ENCODE data around the gene ARHGAP22. TPM values are rescaled to one million over a fixed set of nuclear protein-coding genes. Genes with fewer than 3 reads are reported as not detected.

Gene ARHGAP22
- total RNA-seq, 1 experiment from 2014 or later = 0.53 TPM

DNA sequence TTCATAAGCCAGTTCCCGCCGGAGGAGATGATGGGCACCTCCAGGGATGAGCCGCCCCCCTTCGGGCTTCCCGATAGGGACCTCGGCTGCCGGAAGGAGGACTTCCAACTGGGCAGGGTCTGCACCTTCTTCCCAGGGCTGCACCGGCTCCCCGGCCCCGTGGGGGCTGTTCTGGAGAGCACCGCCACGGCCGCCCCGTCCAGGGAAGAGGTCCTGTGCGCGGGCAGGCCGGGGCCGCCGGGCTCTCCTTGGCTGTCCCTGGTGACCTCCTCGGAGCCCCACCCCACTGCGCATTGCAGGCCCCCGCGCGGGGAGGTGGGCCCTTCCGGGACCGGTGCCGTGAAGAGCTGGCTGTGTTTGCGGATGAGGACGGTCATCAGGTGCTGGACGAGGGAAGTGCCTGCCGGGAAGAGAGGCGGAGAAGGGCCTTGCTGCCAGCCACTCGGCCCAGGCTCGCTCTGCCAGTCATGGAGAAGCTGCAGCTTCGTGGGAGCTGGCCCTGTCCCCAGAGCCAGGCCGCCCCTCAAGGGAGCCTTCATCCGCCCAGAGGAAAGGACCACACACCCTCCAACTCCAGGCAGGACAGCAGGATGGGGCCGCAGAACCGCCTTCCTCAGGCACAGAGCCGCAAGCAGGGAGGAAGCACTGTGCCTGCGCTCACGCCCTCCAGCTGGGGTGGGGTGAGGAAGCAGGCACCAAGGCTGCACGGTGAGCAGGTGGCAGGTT is 154.0 kb downstream of the ARHGAP22 start:
- peak in 1 of 2 experiments; percentile 38 for DNase-seq (ENCODE audit: low read depth in 1 of 2, low spot score in 2 of 2)
- Histone ChIP-seq H3K27ac (no peak overlapping the region), H3K36me3 (no peaks in the 10 kb centered on the region), H3K4me1 (replicated peaks) (no peaks in the 10 kb centered on the region), H3K9me3 (replicated peaks) (no peaks in the 10 kb centered on the region), H3K4me3 (no peak overlapping the region), H3K27me3 (replicated peaks) (no peaks in the 10 kb centered on the region)

DNA sequence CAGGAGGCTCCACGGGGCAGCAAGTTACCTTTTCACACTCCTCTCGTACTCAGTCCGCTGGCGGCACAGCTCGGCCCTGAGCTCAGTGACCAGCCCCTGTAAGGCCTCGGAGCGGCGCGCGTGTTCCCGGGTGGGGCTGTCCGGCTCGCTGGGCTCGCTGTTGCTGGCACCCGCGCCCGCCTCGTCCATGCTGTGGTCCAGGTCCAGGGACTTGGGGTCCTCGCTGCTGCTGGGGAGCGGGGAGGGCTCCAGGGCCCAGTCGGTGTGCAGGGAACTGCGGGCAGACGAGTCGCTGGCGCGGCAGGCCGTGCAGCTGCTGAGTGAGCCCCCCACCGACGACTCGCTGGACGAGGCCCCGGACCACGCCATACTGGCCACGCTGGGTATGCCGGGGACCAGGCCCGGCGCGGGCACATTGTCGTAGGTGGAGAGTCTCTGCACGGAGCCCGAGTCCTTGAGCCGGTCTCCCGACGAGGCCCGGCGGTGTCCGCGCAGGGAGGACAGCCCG is 154.6 kb downstream of the ARHGAP22 start:
- H3K9me3 ChIP-seq (replicated peaks) = no peaks in the 10 kb centered on the region
- no peak overlapping the region for H3K4me3 ChIP-seq
- peak in 1 of 2 experiments; percentile 40 for DNase-seq (ENCODE audit: low read depth in 1 of 2, low spot score in 2 of 2)
- no peaks in the 10 kb centered on the region for H3K27me3 ChIP-seq (replicated peaks)
- H3K36me3 ChIP-seq = no peaks in the 10 kb centered on the region
- H3K4me1 ChIP-seq (replicated peaks) = no peaks in the 10 kb centered on the region
- H3K27ac ChIP-seq = no peak overlapping the region

GRCh38 chr10:48449501-48450232 is 155.2 kb downstream of the ARHGAP22 start:
- H3K36me3 ChIP-seq = no peaks in the 10 kb centered on the region
- peak in 1 of 2 experiments; percentile 40 for DNase-seq (ENCODE audit: low read depth in 1 of 2, low spot score in 2 of 2)
- H3K4me3 ChIP-seq = no peak overlapping the region
- H3K27ac ChIP-seq = no peak overlapping the region
- H3K27me3 ChIP-seq (replicated peaks) = no peaks in the 10 kb centered on the region
- H3K4me1 ChIP-seq (replicated peaks) = no peaks in the 10 kb centered on the region
- H3K9me3 ChIP-seq (replicated peaks) = no peaks in the 10 kb centered on the region

GRCh38 chr10:48448796-48449195 is 156.1 kb downstream of the ARHGAP22 start:
- no peaks in the 10 kb centered on the region for H3K36me3 ChIP-seq
- H3K27ac ChIP-seq = no peak overlapping the region
- peak in 1 of 2 experiments; percentile 44 for DNase-seq (ENCODE audit: low read depth in 1 of 2, low spot score in 2 of 2)
- H3K4me1 ChIP-seq (replicated peaks) = no peaks in the 10 kb centered on the region
- no peaks in the 10 kb centered on the region for H3K27me3 ChIP-seq (replicated peaks)
- H3K9me3 ChIP-seq (replicated peaks) = no peaks in the 10 kb centered on the region
- H3K4me3 ChIP-seq = no peak overlapping the region

DNA sequence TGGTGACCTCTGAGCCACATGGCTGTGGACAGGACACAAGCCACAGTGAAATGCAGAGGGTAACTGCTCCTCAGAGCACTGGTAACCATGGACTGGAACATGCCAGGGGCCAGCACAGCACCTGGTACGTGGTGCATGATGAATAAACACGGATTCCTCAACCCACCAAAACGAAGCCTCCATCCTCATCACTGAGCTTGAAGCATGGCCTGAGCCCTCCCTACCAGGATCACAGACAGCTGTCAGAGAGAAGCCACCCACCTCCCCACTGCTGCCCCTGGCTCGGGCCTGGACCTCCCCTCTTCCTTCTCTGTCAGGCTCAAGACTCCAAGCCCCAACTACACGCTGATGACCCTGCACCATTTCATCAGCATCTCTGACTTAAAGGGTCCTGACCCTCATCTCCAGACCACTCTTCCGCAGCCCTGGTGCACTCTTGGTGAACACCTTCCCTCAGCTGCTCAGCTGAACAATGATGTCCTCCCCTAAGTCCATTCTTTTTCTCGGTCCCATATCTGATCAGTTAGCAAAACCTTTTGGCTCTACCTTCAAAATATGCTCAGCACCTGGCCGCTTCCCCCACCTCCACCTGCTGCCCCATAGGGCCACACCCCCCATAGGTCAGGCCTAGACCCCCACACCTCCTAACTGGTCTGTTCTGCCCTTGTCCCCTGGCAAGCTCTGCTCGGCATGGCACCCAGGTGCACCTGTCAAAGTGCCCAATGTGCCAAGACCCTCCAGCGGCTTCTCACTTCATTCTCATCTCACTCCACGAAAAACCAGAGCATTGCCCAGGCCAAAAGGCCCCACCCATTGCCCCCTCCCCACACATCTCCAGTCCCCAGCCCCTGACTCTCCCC is 157.3 kb downstream of the ARHGAP22 start:
- Histone ChIP-seq H3K4me3 (no peak overlapping the region), H3K27ac (no peak overlapping the region), H3K9me3 (replicated peaks) (no peaks in the 10 kb centered on the region), H3K4me1 (replicated peaks) (no peaks in the 10 kb centered on the region), H3K27me3 (replicated peaks) (no peaks in the 10 kb centered on the region), H3K36me3 (no peaks in the 10 kb centered on the region)
- DNase-seq (ENCODE audit: low read depth in 1 of 2, low spot score in 2 of 2) = peak in 1 of 2 experiments; percentile 36

- DNase-seq (ENCODE audit: low read depth in 1 of 2, low spot score in 2 of 2) = no peak
- Histone ChIP-seq H3K36me3 (no peaks in the 10 kb centered on the region), H3K4me1 (replicated peaks) (no peaks in the 10 kb centered on the region), H3K9me3 (replicated peaks) (no peaks in the 10 kb centered on the region), H3K4me3 (no peak overlapping the region), H3K27ac (no peak overlapping the region), H3K27me3 (replicated peaks) (no peaks in the 10 kb centered on the region)
Measured at GRCh38 chr10:48446785-48447184, 158.1 kb downstream of the ARHGAP22 start.

- H3K27me3 ChIP-seq (replicated peaks) = no peaks in the 10 kb centered on the region
- H3K4me1 ChIP-seq (replicated peaks) = no peaks in the 10 kb centered on the region
- H3K27ac ChIP-seq = no peak overlapping the region
- H3K9me3 ChIP-seq (replicated peaks) = no peaks in the 10 kb centered on the region
- DNase-seq (ENCODE audit: low read depth in 1 of 2, low spot score in 2 of 2) = no peak
- H3K36me3 ChIP-seq = no peaks in the 10 kb centered on the region
- no peak overlapping the region for H3K4me3 ChIP-seq
Measured at GRCh38 chr10:48445932-48446331, 158.9 kb downstream of the ARHGAP22 start.

DNA sequence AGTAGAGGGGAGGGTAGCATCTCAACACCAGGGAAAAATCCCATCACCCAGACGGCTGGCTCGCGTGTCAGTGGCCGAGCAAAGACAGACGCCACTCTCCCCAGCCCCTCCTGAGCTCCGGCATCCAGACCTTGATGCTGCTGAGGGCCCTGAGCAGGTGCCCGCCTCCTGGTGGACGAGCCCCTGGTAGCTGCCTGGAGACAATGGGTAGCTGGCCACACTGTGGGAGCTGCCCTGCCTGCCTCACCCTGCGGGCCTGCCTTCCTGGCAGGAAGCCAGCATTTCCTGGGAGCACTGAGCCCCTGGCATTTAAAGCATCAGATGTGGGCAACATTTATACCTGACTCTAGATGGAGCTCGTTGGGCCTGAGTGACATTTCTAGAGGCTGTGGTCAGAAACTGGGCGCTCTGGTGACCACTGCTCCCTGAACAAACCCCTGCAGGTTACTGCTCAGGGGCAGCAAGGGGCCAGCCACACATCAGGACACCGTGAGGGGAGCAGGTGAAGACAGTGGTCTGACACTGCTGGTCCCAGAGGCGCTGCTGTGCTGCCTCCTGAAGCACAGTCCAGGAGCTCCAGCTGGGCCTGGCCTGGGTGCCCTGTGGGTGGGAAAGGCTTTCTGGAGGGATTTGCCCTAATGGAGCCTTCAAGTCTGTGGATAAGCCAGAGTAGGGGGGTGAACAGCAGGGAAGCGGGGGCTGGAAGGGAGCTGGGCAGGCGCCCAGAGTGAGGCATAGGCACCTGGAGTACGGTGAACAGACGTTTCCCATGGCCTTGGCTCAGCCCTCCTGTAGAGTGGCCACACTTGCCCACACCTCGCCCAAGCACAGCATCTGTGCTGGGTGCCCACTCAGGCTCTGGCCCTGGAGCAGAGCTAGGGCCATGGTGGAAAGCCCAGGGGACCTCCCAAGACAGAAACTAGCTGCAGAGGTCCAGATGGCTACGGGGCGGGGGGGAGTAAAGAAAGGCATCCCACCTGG is 159.7 kb downstream of the ARHGAP22 start:
- H3K4me3 ChIP-seq = no peak overlapping the region
- DNase-seq (ENCODE audit: low read depth in 1 of 2, low spot score in 2 of 2) = no peak
- no peak overlapping the region for H3K27ac ChIP-seq
- H3K9me3 ChIP-seq (replicated peaks) = no peaks in the 10 kb centered on the region
- H3K27me3 ChIP-seq (replicated peaks) = no peaks in the 10 kb centered on the region
- no peaks in the 10 kb centered on the region for H3K36me3 ChIP-seq
- no peaks in the 10 kb centered on the region for H3K4me1 ChIP-seq (replicated peaks)

GRCh38 chr10:48444266-48444665 is 160.6 kb downstream of the ARHGAP22 start:
- Histone ChIP-seq H3K27me3 (replicated peaks) (no peaks in the 10 kb centered on the region), H3K36me3 (no peaks in the 10 kb centered on the region), H3K9me3 (replicated peaks) (no peaks in the 10 kb centered on the region), H3K4me1 (replicated peaks) (peaks cover 2% of the 10 kb centered on the region), H3K4me3 (no peak overlapping the region), H3K27ac (no peak overlapping the region)
- no peak for DNase-seq (ENCODE audit: low read depth in 1 of 2, low spot score in 2 of 2)

- Histone ChIP-seq H3K4me1 (replicated peaks) (peaks cover 11% of the 10 kb centered on the region), H3K27ac (no peak overlapping the region), H3K9me3 (replicated peaks) (no peaks in the 10 kb centered on the region), H3K36me3 (0 out of 2 replicates have a peak, but pooled peaks cover 3% of the 10 kb centered on the region), H3K4me3 (no peak overlapping the region), H3K27me3 (replicated peaks) (no peaks in the 10 kb centered on the region)
- no peak for DNase-seq (ENCODE audit: low read depth in 1 of 2, low spot score in 2 of 2)
Measured at GRCh38 chr10:48442809-48443177, 162.1 kb downstream of the ARHGAP22 start.

GRCh38 chr10:48442090-48442808 is 162.6 kb downstream of the ARHGAP22 start:
- Histone ChIP-seq H3K4me1 (replicated peaks) (peaks cover 11% of the 10 kb centered on the region), H3K36me3 (0 out of 2 replicates have a peak, but pooled peaks cover 7% of the 10 kb centered on the region), H3K4me3 (no peak overlapping the region), H3K27me3 (replicated peaks) (no peaks in the 10 kb centered on the region), H3K27ac (no peak overlapping the region), H3K9me3 (replicated peaks) (no peaks in the 10 kb centered on the region)
- no peak for DNase-seq (ENCODE audit: low read depth in 1 of 2, low spot score in 2 of 2)

- H3K27ac ChIP-seq = no peak overlapping the region
- no peak for DNase-seq (ENCODE audit: low read depth in 1 of 2, low spot score in 2 of 2)
- H3K36me3 ChIP-seq = peaks cover 7% of the 10 kb centered on the region; the same call in 1 of the 2 replicates
- H3K27me3 ChIP-seq (replicated peaks) = no peaks in the 10 kb centered on the region
- no peaks in the 10 kb centered on the region for H3K9me3 ChIP-seq (replicated peaks)
- H3K4me3 ChIP-seq = no peak overlapping the region
- H3K4me1 ChIP-seq (replicated peaks) = peaks cover 11% of the 10 kb centered on the region
Measured at GRCh38 chr10:48440771-48441170, 164.1 kb downstream of the ARHGAP22 start.

Measured in SJSA1 (cell line).